Peyer's patch (tissue), 4 donors: ENCODE data around the gene LRP1-AS.

Experiments used
- POLR2A ChIP-seq, 2 donors: fragments of 450-650 bp; IDR thresholded peaks; one replicate each; pipeline ENCODE4 v1.5.1; 2017; ENCODE audit warnings: antibody characterized with exemption in 2 of 2, mild to moderate bottlenecking in 2 of 2, moderate library complexity in 2 of 2
- TF ChIP-seq, protein P1 (sequence below), 6 experiments: fragments of 450-650 bp in 4 of 6; fragments of 200-600 bp in 2 of 6; sonication (generic) in 1 of 6; IDR thresholded peaks; one replicate each; pipeline ENCODE4 v1.5.1; 2017 to 2019; ENCODE audit warnings: antibody characterized with exemption in 6 of 6, mild to moderate bottlenecking in 3 of 6, moderate library complexity in 1 of 6

GRCh38 chr12:57157588-57158173 is 10.3 kb upstream of the LRP1-AS start:
- TF ChIP-seq, protein P1, sequence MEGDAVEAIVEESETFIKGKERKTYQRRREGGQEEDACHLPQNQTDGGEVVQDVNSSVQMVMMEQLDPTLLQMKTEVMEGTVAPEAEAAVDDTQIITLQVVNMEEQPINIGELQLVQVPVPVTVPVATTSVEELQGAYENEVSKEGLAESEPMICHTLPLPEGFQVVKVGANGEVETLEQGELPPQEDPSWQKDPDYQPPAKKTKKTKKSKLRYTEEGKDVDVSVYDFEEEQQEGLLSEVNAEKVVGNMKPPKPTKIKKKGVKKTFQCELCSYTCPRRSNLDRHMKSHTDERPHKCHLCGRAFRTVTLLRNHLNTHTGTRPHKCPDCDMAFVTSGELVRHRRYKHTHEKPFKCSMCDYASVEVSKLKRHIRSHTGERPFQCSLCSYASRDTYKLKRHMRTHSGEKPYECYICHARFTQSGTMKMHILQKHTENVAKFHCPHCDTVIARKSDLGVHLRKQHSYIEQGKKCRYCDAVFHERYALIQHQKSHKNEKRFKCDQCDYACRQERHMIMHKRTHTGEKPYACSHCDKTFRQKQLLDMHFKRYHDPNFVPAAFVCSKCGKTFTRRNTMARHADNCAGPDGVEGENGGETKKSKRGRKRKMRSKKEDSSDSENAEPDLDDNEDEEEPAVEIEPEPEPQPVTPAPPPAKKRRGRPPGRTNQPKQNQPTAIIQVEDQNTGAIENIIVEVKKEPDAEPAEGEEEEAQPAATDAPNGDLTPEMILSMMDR (IDR thresholded peaks at IDR 0.05): no peak
- no peak for TF ChIP-seq POLR2A (IDR thresholded peaks at IDR 0.05)
